Measurements from ENCODE around the gene HNRNPUL2.

GRCh38 chr11:62757846-62758788 lies 30.9 kb upstream of the HNRNPUL2 start:
- TF ChIP-seq CTCF (IDR thresholded peaks at IDR 0.05 in 8 of 11, conservative IDR thresholded peaks at IDR 0.05 in 3 of 11) (no peak), POLR2A (IDR thresholded peaks at IDR 0.05) (no peak)

All from spleen (tissue), 7 donors.